B cell (primary cell): Measurements from ENCODE around the gene ATG16L1. TPM values are rescaled to one million over a fixed set of nuclear protein-coding genes. Genes with fewer than 3 reads are reported as not detected.

Source experiments
- ATAC-seq: fragments of 200-7000 bp; cut with Tn5 transposase; one replicate; pipeline ENCODE4 v1.10.0; 2021; ENCODE audit warnings: low read depth, mild to moderate bottlenecking, moderate number of reproducible peaks, moderate library complexity
- CTCF ChIA-PET: fragments of 350-600 bp; sonication (Branson Sonifier 250); formaldehyde crosslinking; loops from one replicate; lab custom pipeline; 2021; ENCODE audit warnings: antibody characterized with exemption, inconsistent platforms; lab: Charles Lee
- POLR2A ChIA-PET: fragments of 350-600 bp; sonication (Branson Sonifier 250); formaldehyde crosslinking; loops from one replicate; lab custom pipeline; 2021; ENCODE audit warnings: antibody characterized with exemption; lab: Charles Lee
- DNase-seq: peaks from one replicate; pipeline ENCODE4 v3.0.0; 2013
- H2AFZ ChIP-seq: 2 replicates; pipeline ENCODE4 v1.6.1; 2012; ENCODE audit warnings: mild to moderate bottlenecking, low read depth, low read length; ENCODE audit not compliant: insufficient read depth, poor library complexity, severe bottlenecking
- H3K27ac ChIP-seq, 2 donors: 1 replicate in 1 of 2; 2 replicates in 1 of 2; pipeline ENCODE4 v1.5.1; 2012 to 2013; ENCODE audit warnings: low read length in 2 of 2, mild to moderate bottlenecking in 2 of 2, moderate library complexity in 1 of 2
- H3K27me3 ChIP-seq, 4 experiments: fragments of 200-600 bp in 1 of 4; sonication (generic) in 1 of 4; replicated peaks in 1 of 4; 1 replicate in 2 of 4; 2 replicates in 2 of 4; pipeline versions ENCODE4 v1.6.1 to v1.7.0; 2013 to 2016; ENCODE audit warnings: low read length in 3 of 4, mild to moderate bottlenecking in 2 of 4, mixed read lengths in 1 of 4, moderate library complexity in 1 of 4; ENCODE audit not compliant: insufficient read depth in 4 of 4, control insufficient read depth in 3 of 4; ENCODE audit errors: control extremely low read depth in 1 of 4
- H3K36me3 ChIP-seq, 2 experiments: replicated peaks in 1 of 2; 1 replicate in 1 of 2; 2 replicates in 1 of 2; pipeline versions ENCODE4 v1.6.1 to v1.7.1; 2013; ENCODE audit warnings: low read length in 1 of 2; ENCODE audit not compliant: insufficient read depth in 2 of 2, control insufficient read depth in 1 of 2; ENCODE audit errors: control extremely low read depth in 1 of 2, extremely low read depth in 1 of 2
- H3K4me1 ChIP-seq, 2 donors: fragments of 200-600 bp in 1 of 2; sonication (generic) in 1 of 2; 1 replicate in 1 of 2; 2 replicates in 1 of 2; pipeline versions ENCODE4 v1.5.1 to v1.6.1; 2013 to 2017; ENCODE audit warnings: low read length in 2 of 2; ENCODE audit not compliant: control insufficient read depth in 2 of 2, insufficient read depth in 2 of 2
- H3K4me2 ChIP-seq: replicated peaks from 2 replicates; pipeline ENCODE3; 2012; ENCODE audit warnings: mild to moderate bottlenecking, low read depth, low read length; ENCODE audit not compliant: poor library complexity, severe bottlenecking
- H3K4me3 ChIP-seq, 5 experiments: fragments of 200-600 bp in 1 of 5; sonication (generic) in 1 of 5; 1 replicate in 3 of 5; 2 replicates in 2 of 5; pipeline versions ENCODE4 v1.5.1 to v1.7.0; 2011 to 2016; ENCODE audit warnings: low read length in 4 of 5, mild to moderate bottlenecking in 4 of 5, low read depth in 2 of 5, control low read depth in 1 of 5, moderate library complexity in 1 of 5; ENCODE audit not compliant: insufficient read depth in 1 of 5; ENCODE audit errors: control extremely low read depth in 1 of 5, extremely low read depth in 1 of 5
- H3K79me2 ChIP-seq: fragments of 200-600 bp; sonication (generic); one replicate; pipeline ENCODE4 v1.6.0; 2016; ENCODE audit warnings: low read length; ENCODE audit not compliant: control insufficient read depth, insufficient read depth
- H3K9ac ChIP-seq: fragments of 200-600 bp; sonication (generic); 2 replicates; pipeline ENCODE4 v1.6.1; 2017; ENCODE audit warnings: mild to moderate bottlenecking, low read length, moderate library complexity
- H3K9me3 ChIP-seq, 3 donors: one replicate each; pipeline versions ENCODE4 v1.6.1 to v1.7.1; 2013; ENCODE audit warnings: low read length in 2 of 3; ENCODE audit not compliant: control insufficient read depth in 2 of 3, insufficient read depth in 1 of 3; ENCODE audit errors: control extremely low read depth in 1 of 3
- H4K20me1 ChIP-seq: 2 replicates; pipeline ENCODE4 v1.6.0; 2012; ENCODE audit warnings: mild to moderate bottlenecking, low read length; ENCODE audit not compliant: insufficient read depth, control insufficient read depth, poor library complexity, severe bottlenecking
- H3K27ac Mint-ChIP-seq: one replicate; pipeline ENCODE4 v1.8.0; 2021; ENCODE audit warnings: mixed read lengths
- H3K27me3 Mint-ChIP-seq: one replicate; pipeline ENCODE4 v1.8.0; 2021; ENCODE audit warnings: mixed read lengths
- H3K4me1 Mint-ChIP-seq: one replicate; pipeline ENCODE4 v1.8.0; 2021; ENCODE audit warnings: mixed read lengths
- H3K4me3 Mint-ChIP-seq: one replicate; pipeline ENCODE4 v1.8.0; 2021; ENCODE audit warnings: mixed read lengths
- H3K9me3 Mint-ChIP-seq: one replicate; pipeline ENCODE4 v1.8.0; 2022; ENCODE audit warnings: mixed read lengths; ENCODE audit not compliant: insufficient read depth
- EZH2 ChIP-seq: IDR thresholded peaks from 2 replicates; pipeline ENCODE4 v1.6.1; 2012; ENCODE audit warnings: borderline replicate concordance, low read depth, mild to moderate bottlenecking, moderate library complexity, low read length; ENCODE audit not compliant: insufficient read depth, poor library complexity, severe bottlenecking
- WGBS: methylation state at CpG from one replicate; pipeline ENCODE4 v1.1.5; 2013; ENCODE audit warnings: missing lambda C conversion rate; ENCODE audit not compliant: insufficient coverage; 5-methylcytosine and 5-hydroxymethylcytosine counted together
- intact Hi-C: fragments of 100-400 bp; cut with micrococcal nuclease; formaldehyde crosslinking; loops from one replicate; pipeline ENCODE4 v1.10.0; 2022
- polyA plus RNA-seq: library from polyadenylated mRNA; depleted of rRNA; stranded (reverse); fragments of >200 nt; gene quantifications from 2 replicates; pipeline ENCODE4 v1.2.3, GENCODE V29; 2012
- total RNA-seq, 2 donors: library from RNA; stranded (reverse); fragments of 120-200 nt in 1 of 2; gene quantifications; 1 replicate in 1 of 2; 2 replicates in 1 of 2; pipeline versions ENCODE4 v1.2.3 to v1.2.4, GENCODE V29; 2013 to 2022
- TF ChIP-seq, protein P1 (sequence below): fragments of 200-600 bp; IDR thresholded peaks from one replicate; pipeline ENCODE4 v1.8.0; 2022; ENCODE audit warnings: antibody characterized with exemption, mild to moderate bottlenecking

ATG16L1 gene
- total and polyA plus RNA-seq, 2 donors (not counting 1 experiment from before 2014, with no cell fraction given): 25.7 to 69.9 TPM

DNA sequence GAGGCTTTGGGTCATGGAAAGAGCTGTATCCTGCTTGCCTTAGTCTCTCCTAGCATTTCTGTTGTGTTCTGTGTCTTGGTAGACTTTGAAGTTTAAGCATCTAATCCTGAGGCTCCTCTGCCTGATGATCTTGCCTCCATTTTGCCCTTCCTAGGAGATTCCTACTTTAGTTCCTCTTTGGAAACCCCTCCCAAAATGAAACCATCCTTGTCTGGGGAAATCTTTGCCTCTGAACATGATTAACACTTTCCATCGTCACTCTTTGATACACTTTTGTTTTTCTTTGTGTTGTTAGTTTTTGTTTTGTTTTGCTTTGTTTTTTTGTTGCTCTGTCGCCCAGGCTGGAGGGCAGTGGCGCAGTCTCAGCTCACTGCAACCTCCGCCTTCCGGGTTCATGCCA lies 9.2 kb downstream of the ATG16L1 start:
- no peak overlapping the region for H3K4me3 ChIP-seq
- ChIA-PET POLR2A (interaction anchor here (0.6 kb wide), 1 partner anchor 23 kb away, joined by 3 read pairs; no protein-coding TSS in a partner anchor), CTCF (no interaction called here)
- peaks cover 16 to 83% of the 10 kb centered on the region in 2 experiments for H3K36me3 ChIP-seq
- H3K79me2 ChIP-seq: peaks cover 77% of the 10 kb centered on the region
- no peak overlapping the region for H3K4me3 Mint-ChIP-seq
- WGBS: 100% methylated on average over 4 of the region's 5 CpGs
- H4K20me1 ChIP-seq: peaks cover 52% of the 10 kb centered on the region
- peaks cover 0 to 12% of the 10 kb centered on the region in 2 donors for H3K4me1 ChIP-seq
- H2AFZ ChIP-seq: no peak overlapping the region
- no peak overlapping the region for H3K9ac ChIP-seq
- H3K27ac Mint-ChIP-seq: no peak overlapping the region
- DNase-seq (no peak), ATAC-seq (no peak)
- no peak overlapping the region for H3K27ac ChIP-seq
- no peaks in the 10 kb centered on the region for H3K27me3 Mint-ChIP-seq
- peaks cover 35% of the 10 kb centered on the region for H3K4me1 Mint-ChIP-seq
- no peaks in the 10 kb centered on the region for H3K9me3 ChIP-seq
- TF ChIP-seq, protein P1, sequence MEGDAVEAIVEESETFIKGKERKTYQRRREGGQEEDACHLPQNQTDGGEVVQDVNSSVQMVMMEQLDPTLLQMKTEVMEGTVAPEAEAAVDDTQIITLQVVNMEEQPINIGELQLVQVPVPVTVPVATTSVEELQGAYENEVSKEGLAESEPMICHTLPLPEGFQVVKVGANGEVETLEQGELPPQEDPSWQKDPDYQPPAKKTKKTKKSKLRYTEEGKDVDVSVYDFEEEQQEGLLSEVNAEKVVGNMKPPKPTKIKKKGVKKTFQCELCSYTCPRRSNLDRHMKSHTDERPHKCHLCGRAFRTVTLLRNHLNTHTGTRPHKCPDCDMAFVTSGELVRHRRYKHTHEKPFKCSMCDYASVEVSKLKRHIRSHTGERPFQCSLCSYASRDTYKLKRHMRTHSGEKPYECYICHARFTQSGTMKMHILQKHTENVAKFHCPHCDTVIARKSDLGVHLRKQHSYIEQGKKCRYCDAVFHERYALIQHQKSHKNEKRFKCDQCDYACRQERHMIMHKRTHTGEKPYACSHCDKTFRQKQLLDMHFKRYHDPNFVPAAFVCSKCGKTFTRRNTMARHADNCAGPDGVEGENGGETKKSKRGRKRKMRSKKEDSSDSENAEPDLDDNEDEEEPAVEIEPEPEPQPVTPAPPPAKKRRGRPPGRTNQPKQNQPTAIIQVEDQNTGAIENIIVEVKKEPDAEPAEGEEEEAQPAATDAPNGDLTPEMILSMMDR: no peak
- no peak for TF ChIP-seq EZH2
- no peaks in the 10 kb centered on the region for H3K9me3 Mint-ChIP-seq
- intact Hi-C loops: no loop called here
- no peak overlapping the region for H3K4me2 ChIP-seq
- no peaks in the 10 kb centered on the region for H3K27me3 ChIP-seq

DNA sequence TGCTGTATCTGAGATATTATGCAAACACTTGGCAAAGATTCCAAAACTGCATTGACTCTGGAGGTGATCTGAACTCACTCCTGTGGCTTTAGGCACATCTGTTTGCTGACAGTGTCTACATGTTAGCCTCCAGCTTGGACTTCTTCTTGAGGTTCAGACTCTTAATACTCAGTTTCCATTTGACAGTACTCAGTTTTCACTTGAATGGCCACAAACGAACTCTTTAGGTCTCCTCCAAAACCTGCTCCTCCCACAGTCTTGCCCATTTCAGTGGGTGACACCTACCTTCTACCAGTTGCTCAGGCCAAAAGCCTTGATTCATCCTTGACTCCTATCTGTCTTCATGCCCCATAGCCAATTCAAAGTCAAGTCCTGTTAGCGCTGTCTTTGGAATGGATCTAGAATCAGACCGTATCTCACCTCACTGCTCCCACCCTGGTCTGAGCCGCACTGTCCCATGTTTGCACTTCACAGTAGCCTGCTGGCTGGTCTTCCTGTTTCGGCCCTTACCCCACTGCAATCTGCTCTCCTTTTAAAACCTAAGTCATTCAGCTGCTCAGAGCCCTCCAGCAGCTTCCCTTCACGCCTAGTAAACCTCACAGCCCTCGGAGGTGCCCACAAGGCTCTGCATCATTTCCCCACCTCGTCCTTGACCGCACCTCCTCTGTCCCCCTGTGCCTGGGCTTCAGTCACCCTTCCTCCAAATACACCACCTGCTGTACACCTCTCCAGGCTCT lies 10.5 kb downstream of the ATG16L1 start:
- POLR2A ChIA-PET: no interaction called here
- no peak overlapping the region for H3K4me3 Mint-ChIP-seq

More for the DNA sequence above, 10.5 kb downstream of the ATG16L1 start:
- CTCF ChIA-PET: interaction anchor here (0.6 to 1.5 kb wide), 3 partner anchors 8 to 80 kb away, joined by 3 to 4 read pairs (median 3); no protein-coding TSS in a partner anchor
- Histone ChIP-seq H3K4me3 (no peak overlapping the region), H3K4me2 (no peak overlapping the region), H3K36me3 (peaks cover 26 to 96% of the 10 kb centered on the region in 2 experiments), H2AFZ (no peak overlapping the region), H4K20me1 (peaks cover 41% of the 10 kb centered on the region), H3K4me1 (peaks cover 0 to 12% of the 10 kb centered on the region in 2 donors), H3K9ac (no peak overlapping the region), H3K27ac (no peak overlapping the region), H3K79me2 (peaks cover 70% of the 10 kb centered on the region), H3K9me3 (no peaks in the 10 kb centered on the region), H3K27me3 (no peaks in the 10 kb centered on the region)
- Mint-ChIP-seq H3K27ac (peak overlapping the region; percentile 55), H3K9me3 (no peaks in the 10 kb centered on the region), H3K4me1 (peaks cover 35% of the 10 kb centered on the region), H3K27me3 (no peaks in the 10 kb centered on the region)
- TF ChIP-seq, protein P1: no peak
- no peak for TF ChIP-seq EZH2
- no peak for ATAC-seq
- WGBS: 70% methylated on average over 9 of the region's 9 CpGs
- no peak for DNase-seq
- intact Hi-C loops: no loop called here
